Central memory CD4-positive, alpha-beta T cell (primary cell): ENCODE measurements around the gene GPR45.
"Not testable (repeated sequence)": the region's sequence is repeated elsewhere in the genome, so short reads cannot be mapped to it uniquely, and the experiment has no call there.

Experiments
- DNase-seq: peaks from one replicate; pipeline ENCODE4 v3.0.0; 2022
- total RNA-seq, 3 experiments: gene quantifications; one replicate each; lab custom pipeline; 2026; lab: John Stamatoyannopoulos, UW

The GPR45 gene, protein sequence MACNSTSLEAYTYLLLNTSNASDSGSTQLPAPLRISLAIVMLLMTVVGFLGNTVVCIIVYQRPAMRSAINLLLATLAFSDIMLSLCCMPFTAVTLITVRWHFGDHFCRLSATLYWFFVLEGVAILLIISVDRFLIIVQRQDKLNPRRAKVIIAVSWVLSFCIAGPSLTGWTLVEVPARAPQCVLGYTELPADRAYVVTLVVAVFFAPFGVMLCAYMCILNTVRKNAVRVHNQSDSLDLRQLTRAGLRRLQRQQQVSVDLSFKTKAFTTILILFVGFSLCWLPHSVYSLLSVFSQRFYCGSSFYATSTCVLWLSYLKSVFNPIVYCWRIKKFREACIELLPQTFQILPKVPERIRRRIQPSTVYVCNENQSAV
- 0 reads per million in 3 experiments for total RNA-seq

DNA sequence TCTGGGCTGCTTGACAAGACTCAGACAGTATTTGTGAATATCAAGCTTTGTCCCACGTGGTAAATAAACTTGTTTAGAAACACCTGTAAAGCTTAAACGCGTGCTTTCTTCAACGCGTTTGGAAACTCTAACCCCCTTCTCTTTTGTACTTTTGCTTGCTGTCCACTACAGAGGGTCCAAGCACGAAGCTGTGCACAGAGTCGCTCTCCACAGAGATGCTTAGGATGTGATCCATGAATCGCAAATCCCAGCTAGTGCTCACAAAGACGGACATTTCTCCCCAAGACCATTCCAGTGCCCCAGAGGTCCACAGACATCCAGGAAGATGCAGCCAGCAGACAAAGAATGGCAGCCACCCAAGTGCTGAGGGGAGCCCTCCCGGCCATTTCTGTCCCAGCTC, at the start of gene GPR45:
GPR45 (plus strand) TSS at position 301 of the 400 bp plus-strand sequence. CDS start 116 bp downstream, outside the sequence.
- DNase-seq: no peak

- DNase-seq: no peak
Observed at GRCh38 chr2:105194022-105194675, 47.4 kb upstream of the GPR45 start.

GRCh38 chr2:105196651-105197050, 44.9 kb upstream of the GPR45 start:
- DNase-seq: no peak

DNA sequence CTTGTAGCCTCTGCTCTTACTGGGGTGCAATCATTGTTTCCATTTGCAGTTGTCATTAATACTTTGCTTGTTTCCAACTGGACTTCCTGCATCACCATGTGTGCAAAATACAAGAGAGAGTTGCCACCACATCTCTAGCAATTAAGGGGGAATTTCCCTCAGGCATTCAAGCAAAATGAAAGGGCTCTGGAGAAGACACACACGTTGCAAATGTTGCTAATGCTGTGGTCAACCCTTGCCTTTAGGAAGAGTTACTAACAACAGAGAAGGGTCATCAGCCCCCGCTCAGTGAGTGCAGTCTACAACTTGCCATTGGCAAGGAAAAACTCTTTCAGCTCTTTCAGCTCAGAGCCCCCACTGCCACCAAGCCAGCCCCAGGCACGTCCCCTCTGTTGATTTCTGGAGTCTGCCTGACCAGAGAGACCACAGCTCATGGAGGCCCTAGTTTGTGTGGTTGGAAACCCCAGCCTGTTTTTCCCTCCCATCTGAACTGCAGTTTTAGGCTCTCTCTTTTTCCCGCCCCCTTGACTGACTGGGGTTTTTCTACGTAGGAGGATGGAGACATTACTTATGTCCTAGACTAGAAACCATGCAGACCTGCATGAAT, 25.9 kb upstream of the GPR45 start:
- DNase-seq: no peak

DNA sequence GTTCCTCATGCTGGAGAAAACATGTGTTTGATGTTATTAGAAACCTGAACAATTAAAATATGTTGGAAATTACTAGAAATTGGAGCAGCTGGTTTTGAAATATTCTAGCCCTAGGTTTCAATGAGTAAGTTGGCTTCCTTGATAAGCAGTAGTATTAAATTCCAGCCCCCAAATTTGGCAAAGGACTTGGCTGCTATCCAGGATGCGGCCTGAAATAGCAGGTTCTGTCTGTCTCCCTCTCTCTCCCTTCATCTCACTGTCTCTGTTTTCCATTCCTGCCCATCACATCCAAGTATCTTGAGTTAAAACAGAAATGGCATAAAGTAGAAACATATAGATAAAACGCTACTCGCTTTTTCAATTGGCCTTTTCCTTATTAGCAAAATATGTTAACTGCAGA, 20.9 kb upstream of the GPR45 start:
- DNase-seq: no peak

DNA sequence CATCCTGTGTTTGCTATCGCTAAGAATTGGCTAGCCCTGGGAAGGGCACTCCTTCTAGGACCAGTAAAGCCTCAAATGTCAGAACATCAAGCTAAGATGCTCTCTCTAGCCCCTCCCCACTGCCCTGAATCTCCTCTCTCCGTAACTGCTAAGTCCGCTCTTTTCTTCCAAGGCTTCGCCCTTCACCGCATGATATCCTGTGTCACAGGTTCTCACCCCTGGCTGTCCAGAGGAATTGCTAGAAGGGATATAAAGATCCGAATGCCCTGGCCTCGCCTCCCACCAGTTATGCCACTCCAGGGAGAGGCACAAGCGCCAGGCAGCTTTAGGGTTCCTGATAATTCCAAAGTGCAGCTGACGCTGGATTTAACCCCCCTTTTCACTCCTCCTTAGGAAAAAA, 17.1 kb upstream of the GPR45 start:
- DNase-seq: no peak

DNA sequence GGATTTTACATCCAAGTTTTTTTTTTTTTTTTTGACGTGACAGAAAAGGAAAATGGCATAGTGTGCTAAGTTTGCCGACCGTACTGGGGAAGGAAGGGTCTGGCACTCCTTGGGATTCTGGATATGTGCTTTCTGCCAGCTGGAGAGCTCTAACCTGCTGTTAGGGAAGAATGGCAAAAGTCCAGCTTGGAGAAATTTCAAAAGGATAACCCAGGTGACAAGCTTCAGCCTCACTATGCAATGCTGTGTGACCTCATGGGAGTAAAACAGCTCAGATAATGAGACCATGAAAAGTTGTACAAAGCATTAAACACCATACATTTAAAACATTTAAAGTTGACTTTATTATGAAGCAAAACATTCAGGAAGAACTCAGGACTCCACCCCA, 10.3 kb upstream of the GPR45 start:
- no peak for DNase-seq

DNA sequence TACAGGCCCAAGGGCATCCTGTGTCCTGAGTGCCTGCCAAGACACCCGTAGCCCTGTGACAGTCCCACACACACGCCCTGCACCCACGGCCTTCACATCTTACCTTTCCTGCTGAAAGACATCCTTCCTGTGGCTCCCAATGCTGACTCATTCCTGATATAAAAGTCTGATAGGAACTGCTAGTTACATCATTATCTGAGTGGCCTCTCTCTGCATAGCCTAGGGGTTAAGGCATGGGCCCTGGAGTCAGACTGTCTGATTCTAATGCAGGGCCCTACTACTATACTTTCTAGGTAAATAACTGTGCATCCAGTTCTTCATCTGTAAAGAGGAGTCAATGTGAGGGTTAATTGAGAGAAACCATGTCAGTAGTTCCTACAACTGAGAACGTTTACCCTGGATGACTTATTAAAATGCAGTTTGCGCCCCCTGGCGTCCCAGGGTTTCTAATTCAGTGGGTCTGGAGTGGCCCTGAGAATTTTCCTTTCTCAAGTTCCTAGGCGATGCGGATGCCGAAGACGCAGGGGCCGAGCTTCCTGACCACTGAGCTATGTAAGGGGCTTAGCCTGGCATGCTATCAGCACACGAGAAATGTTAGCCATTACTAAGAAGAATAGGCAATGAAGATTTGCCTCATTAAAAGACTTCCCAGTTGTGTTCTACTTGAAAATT, 6.0 kb upstream of the GPR45 start:
- peak; percentile 9 for DNase-seq

- no peak for DNase-seq
Observed at GRCh38 chr2:105236060-105236424, 5.5 kb upstream of the GPR45 start.

- no peak for DNase-seq
Observed at GRCh38 chr2:105237045-105237765, 4.3 kb upstream of the GPR45 start.

DNA sequence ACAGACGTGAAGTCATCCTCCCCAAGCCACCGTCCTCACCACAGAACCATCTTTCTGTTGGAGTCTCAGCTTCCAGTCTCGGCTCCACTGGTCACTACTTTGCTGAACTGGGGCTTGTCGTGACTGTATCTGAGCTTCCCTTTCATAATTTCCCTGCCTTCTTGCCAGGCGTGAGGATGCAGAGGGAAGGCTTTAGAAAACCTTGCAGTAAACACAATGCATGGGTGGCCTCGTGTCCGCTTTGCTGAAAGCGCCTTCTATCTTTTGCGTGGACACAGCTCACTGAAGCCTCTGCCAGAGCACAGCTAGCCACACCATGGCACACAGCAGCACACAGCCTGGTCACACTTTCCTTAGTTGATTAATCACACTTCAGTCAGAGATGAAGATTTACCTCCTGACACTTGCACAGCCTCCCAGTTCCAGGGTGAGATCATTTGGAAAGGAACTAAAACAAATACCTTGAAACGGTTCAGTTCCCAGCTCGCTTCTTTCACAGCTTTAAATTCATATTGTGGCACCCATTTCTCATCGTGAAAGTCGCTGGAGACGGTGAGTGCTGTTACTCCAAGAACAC, 2.8 kb upstream of the GPR45 start:
- DNase-seq: no peak

DNA sequence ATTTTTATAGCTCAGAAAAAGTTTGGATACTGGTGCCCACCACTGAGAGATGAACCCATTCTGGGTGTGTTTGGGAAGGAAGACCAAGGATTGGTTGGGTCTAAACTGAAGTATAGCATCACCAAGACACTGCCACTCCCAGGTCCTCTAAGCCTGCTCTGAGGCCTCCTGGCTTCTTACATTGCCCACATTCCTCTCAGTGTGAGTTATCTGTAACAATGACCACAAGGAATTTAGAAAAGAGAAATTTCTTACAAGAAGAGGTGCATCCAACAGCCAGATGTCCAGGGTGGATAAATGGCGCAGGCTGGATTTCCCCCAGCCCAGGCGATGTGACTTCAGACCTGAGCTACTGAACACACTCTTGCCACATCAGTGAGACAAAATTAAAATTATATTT, 1.6 kb upstream of the GPR45 start:
- no peak for DNase-seq

DNA sequence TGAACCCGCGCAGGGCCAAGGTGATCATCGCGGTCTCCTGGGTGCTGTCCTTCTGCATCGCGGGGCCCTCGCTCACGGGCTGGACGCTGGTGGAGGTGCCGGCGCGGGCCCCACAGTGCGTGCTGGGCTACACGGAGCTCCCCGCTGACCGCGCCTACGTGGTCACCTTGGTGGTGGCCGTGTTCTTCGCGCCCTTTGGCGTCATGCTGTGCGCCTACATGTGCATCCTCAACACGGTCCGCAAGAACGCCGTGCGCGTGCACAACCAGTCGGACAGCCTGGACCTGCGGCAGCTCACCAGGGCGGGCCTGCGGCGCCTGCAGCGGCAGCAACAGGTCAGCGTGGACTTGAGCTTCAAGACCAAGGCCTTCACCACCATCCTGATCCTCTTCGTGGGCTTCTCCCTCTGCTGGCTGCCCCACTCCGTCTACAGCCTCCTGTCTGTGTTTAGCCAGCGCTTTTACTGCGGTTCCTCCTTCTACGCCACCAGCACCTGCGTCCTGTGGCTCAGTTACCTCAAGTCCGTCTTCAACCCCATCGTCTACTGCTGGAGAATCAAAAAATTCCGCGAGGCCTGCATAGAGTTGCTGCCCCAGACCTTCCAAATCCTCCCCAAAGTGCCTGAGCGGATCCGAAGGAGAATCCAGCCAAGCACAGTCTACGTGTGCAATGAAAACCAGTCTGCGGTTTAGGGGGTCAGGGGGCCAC, 897 bp downstream of the GPR45 start:
- no peak for DNase-seq

DNA sequence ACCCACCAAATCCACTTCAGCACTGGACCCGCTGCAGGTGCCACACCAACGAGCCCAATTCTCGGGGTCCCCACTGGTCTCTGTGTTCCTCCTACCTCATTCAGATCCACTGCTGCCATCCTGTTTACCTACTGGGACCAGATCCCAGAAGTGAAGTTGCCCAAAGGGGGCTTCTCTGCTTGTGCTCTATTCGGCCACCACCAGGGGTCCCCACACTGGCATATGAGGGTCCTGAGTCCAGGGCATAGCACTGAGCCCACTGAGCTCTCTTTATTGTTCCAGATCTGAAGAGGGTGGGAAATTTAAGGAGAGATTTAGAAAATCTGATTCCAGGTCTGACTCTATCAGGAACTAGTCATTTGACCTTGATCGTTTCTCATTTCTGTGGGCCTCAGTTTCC, 2.4 kb downstream of the GPR45 start:
- DNase-seq: no peak

GRCh38 chr2:105244451-105244850, 2.9 kb downstream of the GPR45 start:
- DNase-seq: no peak

GRCh38 chr2:105248316-105249070, 7.0 kb downstream of the GPR45 start:
- no peak for DNase-seq

DNA sequence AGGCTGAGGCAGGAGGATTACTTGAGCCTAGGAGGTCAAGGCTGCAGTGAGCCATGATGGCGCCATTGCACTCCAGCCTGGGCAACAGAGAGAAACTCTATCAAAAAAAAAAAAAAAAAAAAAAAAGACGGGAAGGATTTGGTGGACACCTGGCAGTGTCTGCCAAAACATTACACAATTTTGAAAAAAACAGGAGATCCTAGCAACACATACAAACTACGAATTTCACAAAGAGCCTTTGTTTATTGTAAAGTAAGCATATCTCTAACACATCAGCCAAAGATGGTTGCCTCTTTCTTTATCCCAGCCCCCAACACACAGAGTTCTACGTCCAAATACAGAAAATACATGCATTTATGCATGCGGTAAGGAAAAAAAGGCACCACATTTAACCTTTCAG, 7.6 kb downstream of the GPR45 start:
- DNase-seq: no peak

- DNase-seq: no peak
Observed at GRCh38 chr2:105249891-105250290, 8.3 kb downstream of the GPR45 start.

- not testable (repeated sequence) for DNase-seq
Observed at GRCh38 chr2:105251016-105251648, 9.6 kb downstream of the GPR45 start.

- no peak for DNase-seq
Observed at GRCh38 chr2:105252271-105252670, 10.7 kb downstream of the GPR45 start.
